Smooth muscle cell (in vitro differentiated cells): ENCODE data around the gene CDC6. TPM values are rescaled to one million over a fixed set of nuclear protein-coding genes. Genes with fewer than 3 reads are reported as not detected.
A peak's percentile ranks its signal among the peaks of the same experiment; 100 is the strongest.

Source experiments
- DNase-seq: peaks from one replicate; lab custom pipeline; 2025; ENCODE audit not compliant: unreplicated experiment; lab: John Stamatoyannopoulos, UW
- H2AFZ ChIP-seq: fragments of 200-600 bp; sonication (generic); 2 replicates; pipeline ENCODE4 v1.6.0; 2016; ENCODE audit warnings: antibody characterized with exemption, low read depth, mild to moderate bottlenecking
- H3F3A ChIP-seq: fragments of 200-600 bp; sonication (generic); 2 replicates; pipeline ENCODE4 v1.6.0; 2017; ENCODE audit warnings: antibody characterized with exemption, low read depth
- H3K27ac ChIP-seq: fragments of 200-600 bp; sonication (generic); 2 replicates; pipeline ENCODE4 v1.5.1; 2016; ENCODE audit warnings: low read depth, mild to moderate bottlenecking
- H3K27me3 ChIP-seq: fragments of 200-600 bp; sonication (generic); 2 replicates; pipeline ENCODE4 v1.6.1; 2016; ENCODE audit warnings: low read depth, mild to moderate bottlenecking
- H3K36me3 ChIP-seq: fragments of 200-600 bp; sonication (generic); 2 replicates; pipeline ENCODE4 v1.5.1; 2016; ENCODE audit warnings: low read depth
- H3K4me1 ChIP-seq: fragments of 200-600 bp; sonication (generic); 2 replicates; pipeline ENCODE4 v1.5.1; 2016; ENCODE audit warnings: low read depth
- H3K4me2 ChIP-seq: fragments of 200-600 bp; sonication (generic); 2 replicates; pipeline ENCODE4 v1.6.0; 2016; ENCODE audit warnings: mild to moderate bottlenecking
- H3K4me3 ChIP-seq: fragments of 200-600 bp; sonication (generic); 2 replicates; pipeline ENCODE4 v1.5.1; 2016; ENCODE audit warnings: mild to moderate bottlenecking
- H3K79me2 ChIP-seq: fragments of 200-600 bp; sonication (generic); 2 replicates; pipeline ENCODE4 v1.6.0; 2016; ENCODE audit warnings: low read depth, mild to moderate bottlenecking
- H3K9ac ChIP-seq: fragments of 200-600 bp; sonication (generic); 2 replicates; pipeline ENCODE4 v1.6.0; 2016; ENCODE audit warnings: low read depth
- H3K9me3 ChIP-seq: fragments of 200-600 bp; sonication (generic); replicated peaks from 2 replicates; pipeline ENCODE4 v1.5.1; 2016; ENCODE audit warnings: low read depth
- H4K20me1 ChIP-seq: fragments of 200-600 bp; sonication (generic); 2 replicates; pipeline ENCODE4 v1.6.0; 2016; ENCODE audit warnings: low read depth
- WGBS: methylation state at CpG from one replicate; pipeline ENCODE4 v1.1.7; 2016; ENCODE audit warnings: low lambda C conversion rate; 5-methylcytosine and 5-hydroxymethylcytosine counted together
- polyA plus RNA-seq: library from polyadenylated mRNA; unstranded; fragments of >200 nt; fragmentation: Nextera tagmentation; extraction: Ambion mirVana; gene quantifications from 2 replicates; pipeline ENCODE4 v1.2.1, GENCODE V29; 2016
- total RNA-seq: library from RNA; depleted of rRNA; stranded (reverse); fragments of >200 nt; gene quantifications from 2 replicates; pipeline ENCODE4 v1.2.3, GENCODE V29; 2014
- TF ChIP-seq, protein P1 (sequence below): fragments of 200-600 bp; sonication (generic); IDR thresholded peaks from 2 replicates; pipeline ENCODE4 v1.5.1; 2017; ENCODE audit warnings: borderline replicate concordance, mild to moderate bottlenecking, antibody characterized with exemption; ENCODE audit not compliant: insufficient read depth, poor library complexity, severe bottlenecking

Gene CDC6
- total and polyA plus RNA-seq, 2 experiments from 2014 or later, result 5.5 to 15.1 TPM

DNA sequence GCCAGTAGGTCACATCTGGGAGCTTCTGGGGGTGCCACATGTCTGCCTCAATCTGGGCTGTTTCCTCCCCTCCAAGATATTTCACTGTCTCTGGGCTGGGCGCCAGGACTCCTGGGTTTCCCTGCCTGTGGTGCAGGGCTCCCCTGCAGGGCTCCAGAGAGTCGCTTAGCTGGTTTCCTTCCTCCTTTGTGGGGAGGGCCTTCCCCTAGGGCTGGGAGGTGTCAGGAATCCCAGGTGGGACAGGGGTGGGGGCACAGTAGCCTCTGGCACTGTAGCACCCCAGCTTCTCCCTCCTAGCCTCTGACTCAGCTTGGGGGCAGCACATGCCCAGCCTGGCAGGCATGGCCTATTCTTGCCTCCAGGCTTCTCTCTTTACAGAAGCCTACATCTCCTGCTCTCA is 23.9 kb downstream of the CDC6 start:
- H3K36me3 ChIP-seq, result no peaks in the 10 kb centered on the region
- H3K27ac ChIP-seq, result no peak overlapping the region
- H3K9me3 ChIP-seq, result no peaks in the 10 kb centered on the region
- no peaks in the 10 kb centered on the region for H3K27me3 ChIP-seq
- H3K9ac ChIP-seq, result no peak overlapping the region
- no peak for DNase-seq
- 60% methylated on average over 2 of the region's 2 CpGs for WGBS
- TF ChIP-seq, protein P1, sequence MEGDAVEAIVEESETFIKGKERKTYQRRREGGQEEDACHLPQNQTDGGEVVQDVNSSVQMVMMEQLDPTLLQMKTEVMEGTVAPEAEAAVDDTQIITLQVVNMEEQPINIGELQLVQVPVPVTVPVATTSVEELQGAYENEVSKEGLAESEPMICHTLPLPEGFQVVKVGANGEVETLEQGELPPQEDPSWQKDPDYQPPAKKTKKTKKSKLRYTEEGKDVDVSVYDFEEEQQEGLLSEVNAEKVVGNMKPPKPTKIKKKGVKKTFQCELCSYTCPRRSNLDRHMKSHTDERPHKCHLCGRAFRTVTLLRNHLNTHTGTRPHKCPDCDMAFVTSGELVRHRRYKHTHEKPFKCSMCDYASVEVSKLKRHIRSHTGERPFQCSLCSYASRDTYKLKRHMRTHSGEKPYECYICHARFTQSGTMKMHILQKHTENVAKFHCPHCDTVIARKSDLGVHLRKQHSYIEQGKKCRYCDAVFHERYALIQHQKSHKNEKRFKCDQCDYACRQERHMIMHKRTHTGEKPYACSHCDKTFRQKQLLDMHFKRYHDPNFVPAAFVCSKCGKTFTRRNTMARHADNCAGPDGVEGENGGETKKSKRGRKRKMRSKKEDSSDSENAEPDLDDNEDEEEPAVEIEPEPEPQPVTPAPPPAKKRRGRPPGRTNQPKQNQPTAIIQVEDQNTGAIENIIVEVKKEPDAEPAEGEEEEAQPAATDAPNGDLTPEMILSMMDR, result no peak
- peak overlapping the region; percentile 90 for H3K4me2 ChIP-seq
- H3F3A ChIP-seq, result peaks cover 24% of the 10 kb centered on the region
- peaks cover 14% of the 10 kb centered on the region for H3K79me2 ChIP-seq
- H2AFZ ChIP-seq, result no peak overlapping the region
- H3K4me1 ChIP-seq, result peaks cover 71% of the 10 kb centered on the region
- H4K20me1 ChIP-seq, result peaks cover 7% of the 10 kb centered on the region
- no peak overlapping the region for H3K4me3 ChIP-seq

GRCh38 chr17:40312131-40312731 is 24.6 kb downstream of the CDC6 start:
- Histone ChIP-seq H3K79me2 (peaks cover 14% of the 10 kb centered on the region), H3K36me3 (no peaks in the 10 kb centered on the region), H4K20me1 (peaks cover 7% of the 10 kb centered on the region), H3K9ac (no peak overlapping the region), H3K4me3 (no peak overlapping the region), H3K27me3 (no peaks in the 10 kb centered on the region), H3F3A (peaks cover 21% of the 10 kb centered on the region), H3K27ac (no peak overlapping the region), H3K4me1 (peaks cover 70% of the 10 kb centered on the region), H2AFZ (no peak overlapping the region), H3K9me3 (no peaks in the 10 kb centered on the region), H3K4me2 (peak overlapping the region; percentile 51)
- 71% methylated on average over 7 of the region's 7 CpGs for WGBS
- no peak for DNase-seq
- TF ChIP-seq, protein P1, result no peak

GRCh38 chr17:40312893-40313667 is 25.4 kb downstream of the CDC6 start:
- Histone ChIP-seq H3K27me3 (no peaks in the 10 kb centered on the region), H3K27ac (no peak overlapping the region), H3K79me2 (peaks cover 14% of the 10 kb centered on the region), H3K9me3 (no peaks in the 10 kb centered on the region), H3K4me2 (peak overlapping the region; percentile 51), H2AFZ (no peak overlapping the region), H3K36me3 (no peaks in the 10 kb centered on the region), H4K20me1 (peaks cover 7% of the 10 kb centered on the region), H3F3A (peaks cover 13% of the 10 kb centered on the region), H3K4me1 (peaks cover 68% of the 10 kb centered on the region), H3K4me3 (no peak overlapping the region), H3K9ac (no peak overlapping the region)
- 72% methylated on average over 4 of the region's 4 CpGs for WGBS
- TF ChIP-seq, protein P1, result no peak
- DNase-seq, result no peak
